Adrenal gland (tissue), 5 donors: Measurements from ENCODE around the gene GPR45.

ENCODE experiments used
- CTCF ChIP-seq, 6 experiments: fragments of 450-650 bp in 4 of 6; fragments of 200-600 bp in 2 of 6; sonication (generic) in 1 of 6; IDR thresholded peaks; 1 replicate in 5 of 6; 2 replicates in 1 of 6; pipeline versions ENCODE4 v1.5.1 to v1.8.0; 2016 to 2021; ENCODE audit warnings: antibody characterized with exemption in 6 of 6, mild to moderate bottlenecking in 2 of 6, moderate library complexity in 1 of 6
- POLR2A ChIP-seq, 2 donors: fragments of 450-650 bp; IDR thresholded peaks; one replicate each; pipeline ENCODE4 v1.6.1; 2017; ENCODE audit warnings: antibody characterized with exemption in 2 of 2, mild to moderate bottlenecking in 2 of 2, moderate library complexity in 1 of 2
- donor health status: DM: no; HTN: no; CAD: no.

- no peak for TF ChIP-seq CTCF (IDR thresholded peaks at IDR 0.05)
- TF ChIP-seq POLR2A (IDR thresholded peaks at IDR 0.05) = no peak
Measured at GRCh38 chr2:105243961-105244360, 2.4 kb downstream of the GPR45 start.
